DMS 273 (cell line): ENCODE results near the gene KDM7A.

Source experiments
- DNase-seq: peaks from one replicate; lab custom pipeline; 2025; ENCODE audit not compliant: unreplicated experiment; lab: John Stamatoyannopoulos, UW

KDM7A gene

DNA sequence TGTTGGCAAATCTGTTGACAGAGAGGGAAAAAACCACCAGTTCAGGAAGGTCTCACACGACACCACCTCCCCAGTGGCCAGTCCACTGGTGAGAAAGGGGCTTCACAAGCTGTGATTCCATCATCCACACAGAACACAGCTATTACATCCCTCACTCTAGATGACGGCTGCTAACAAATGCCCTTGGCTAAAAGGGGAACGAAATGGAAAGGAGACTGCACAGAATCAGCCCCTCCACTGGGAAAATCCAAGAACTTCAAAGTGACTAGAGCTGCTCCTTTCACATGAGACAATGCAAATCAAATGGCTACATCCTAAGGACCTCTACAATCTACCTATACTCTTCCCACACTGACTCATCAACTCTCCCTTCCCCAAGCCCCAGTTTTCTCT, 119.6 kb downstream of the KDM7A start:
- DNase-seq, result no peak

DNA sequence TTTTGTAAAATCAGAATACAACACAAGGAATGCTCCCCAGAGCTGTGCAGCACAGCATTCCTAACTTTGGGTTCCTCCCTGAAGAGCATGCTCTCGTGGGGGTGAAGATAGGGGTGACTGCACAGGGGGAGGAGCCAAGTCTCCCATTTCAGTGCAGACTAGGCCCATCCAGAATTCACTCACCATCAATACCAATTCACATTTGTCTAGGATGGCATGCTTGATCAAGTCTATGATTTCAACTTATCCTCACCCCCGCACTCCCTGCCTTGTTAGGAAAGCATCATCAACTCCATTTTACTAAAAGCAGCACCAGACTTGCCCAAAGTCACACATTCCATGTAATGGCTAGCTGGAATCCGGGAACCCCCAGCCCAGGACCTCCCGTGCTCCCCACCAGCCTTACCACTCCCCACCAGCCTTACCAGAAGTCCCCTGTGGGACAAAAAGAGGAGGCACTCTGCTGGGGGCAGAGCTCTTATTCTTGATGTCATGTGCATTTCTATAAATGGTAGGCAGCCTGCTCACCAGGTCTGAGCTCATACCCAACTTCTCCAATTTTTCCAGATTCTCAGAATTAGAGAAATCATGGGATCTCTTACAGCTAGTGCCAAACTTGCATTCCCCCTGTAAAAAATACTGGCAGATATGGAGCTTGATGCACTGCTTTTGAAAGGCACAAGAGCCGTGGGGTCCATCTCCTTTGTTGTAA, 120.2 kb downstream of the KDM7A start:
- no peak for DNase-seq

DNA sequence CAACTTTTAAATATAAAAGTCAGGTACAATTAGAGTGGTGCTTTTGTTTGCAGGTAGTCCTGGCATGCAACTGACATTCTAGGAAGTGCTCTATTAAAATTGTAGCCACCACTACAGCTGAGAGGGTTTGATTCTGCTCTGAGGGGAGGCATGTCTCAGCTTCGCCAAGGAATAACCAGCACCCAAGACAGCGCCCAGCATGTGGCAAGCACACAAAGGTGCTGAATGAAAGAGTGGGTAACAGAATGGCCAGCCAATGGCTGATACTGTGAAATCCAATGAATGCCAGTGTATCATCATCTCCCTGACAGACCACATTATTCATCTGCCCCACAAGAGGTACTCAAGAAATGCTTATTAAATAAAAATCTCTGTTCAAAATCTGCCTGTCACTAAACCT, 121.0 kb downstream of the KDM7A start:
- no peak for DNase-seq

DNA sequence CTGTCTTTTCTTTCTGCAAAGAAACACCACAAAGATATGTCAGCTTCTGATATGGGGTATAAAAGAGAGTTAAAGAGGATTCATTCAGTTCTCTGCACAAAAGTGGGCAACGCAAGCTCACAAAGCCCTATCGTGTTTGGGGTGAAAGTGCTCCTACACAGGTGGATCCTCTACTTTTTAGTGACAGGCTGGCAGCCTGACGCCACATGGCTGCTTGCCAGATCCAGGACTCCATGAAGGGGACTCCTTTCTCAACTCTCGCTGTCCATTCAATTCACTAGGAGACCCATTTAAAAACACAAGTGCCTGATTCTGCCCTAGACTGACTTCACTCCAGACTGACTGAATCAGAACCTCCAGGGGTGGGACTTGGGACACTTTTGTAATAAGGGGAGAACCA, 122.0 kb downstream of the KDM7A start:
- DNase-seq, result peak; percentile 9

DNA sequence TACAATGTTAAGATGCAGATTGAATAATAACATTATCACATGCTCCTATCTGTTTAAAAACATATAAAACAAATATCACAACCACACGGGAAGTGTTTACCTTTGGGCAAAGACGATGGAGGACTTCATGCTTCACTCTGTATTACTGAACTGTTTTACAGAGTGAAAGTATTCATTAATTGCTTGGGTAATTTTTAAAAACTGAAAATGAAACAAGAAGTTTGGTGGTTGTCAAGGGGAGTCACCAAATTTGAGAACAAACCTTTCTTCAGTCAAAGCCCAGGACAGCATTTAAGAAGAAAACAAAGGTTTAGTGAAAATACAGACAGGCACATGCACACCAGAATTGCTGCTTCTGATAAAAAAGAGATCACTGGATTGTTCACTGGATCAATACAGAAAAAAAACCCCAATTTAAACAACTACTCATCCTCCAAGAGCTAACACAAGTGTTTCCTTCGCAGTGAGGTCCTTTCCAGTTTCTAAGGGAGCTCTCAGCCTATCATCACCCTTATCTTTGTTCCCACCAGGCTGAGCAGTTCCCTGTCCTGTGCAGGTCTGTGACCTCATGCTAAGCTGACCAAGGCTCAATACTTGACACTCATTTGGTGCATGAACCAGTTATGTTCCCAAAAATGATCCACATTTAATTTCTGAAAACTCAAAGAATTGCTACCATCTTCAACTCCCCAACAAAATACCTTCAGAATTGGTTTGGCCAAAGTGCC, 122.8 kb downstream of the KDM7A start:
- no peak for DNase-seq

DNA sequence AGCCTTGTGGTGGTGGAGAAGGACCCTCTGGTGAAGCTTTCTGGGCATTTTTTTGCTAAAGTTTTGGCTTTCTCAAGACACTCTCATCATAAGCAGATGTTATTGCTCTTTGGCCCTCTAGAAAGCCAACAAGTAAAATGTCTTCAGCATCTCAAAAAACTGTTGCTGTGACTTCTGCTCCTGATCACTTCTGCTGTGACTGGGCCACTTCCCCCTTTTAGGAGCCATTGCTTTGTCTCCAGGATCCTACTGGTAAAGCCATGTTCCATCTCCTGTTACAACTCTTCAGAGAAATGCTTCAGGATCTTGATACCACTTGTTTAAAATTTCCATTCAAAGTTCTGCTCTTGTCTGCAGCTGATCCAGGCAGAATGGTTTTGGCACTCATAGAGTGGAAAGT, 125.0 kb downstream of the KDM7A start:
- DNase-seq, result no peak

DNA sequence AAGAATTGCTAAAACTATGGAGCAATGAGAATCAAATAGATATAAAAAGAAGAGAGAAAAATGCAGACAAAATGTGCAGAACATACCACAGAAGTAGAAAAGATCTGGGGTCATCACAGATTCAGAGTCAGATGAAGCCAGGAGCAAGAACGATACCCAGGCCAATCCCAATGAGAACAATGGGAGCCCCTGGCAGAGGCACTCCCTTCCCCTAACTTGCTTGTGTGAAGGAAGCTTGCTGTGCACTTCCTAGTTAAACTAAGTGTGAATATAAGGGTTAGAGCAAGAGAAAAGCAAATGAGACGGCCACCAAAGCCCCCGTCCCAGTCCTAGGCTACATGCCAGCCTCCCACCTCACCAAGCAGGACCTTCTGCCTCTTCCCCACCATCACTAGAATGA, 126.7 kb downstream of the KDM7A start:
- no peak for DNase-seq

DNA sequence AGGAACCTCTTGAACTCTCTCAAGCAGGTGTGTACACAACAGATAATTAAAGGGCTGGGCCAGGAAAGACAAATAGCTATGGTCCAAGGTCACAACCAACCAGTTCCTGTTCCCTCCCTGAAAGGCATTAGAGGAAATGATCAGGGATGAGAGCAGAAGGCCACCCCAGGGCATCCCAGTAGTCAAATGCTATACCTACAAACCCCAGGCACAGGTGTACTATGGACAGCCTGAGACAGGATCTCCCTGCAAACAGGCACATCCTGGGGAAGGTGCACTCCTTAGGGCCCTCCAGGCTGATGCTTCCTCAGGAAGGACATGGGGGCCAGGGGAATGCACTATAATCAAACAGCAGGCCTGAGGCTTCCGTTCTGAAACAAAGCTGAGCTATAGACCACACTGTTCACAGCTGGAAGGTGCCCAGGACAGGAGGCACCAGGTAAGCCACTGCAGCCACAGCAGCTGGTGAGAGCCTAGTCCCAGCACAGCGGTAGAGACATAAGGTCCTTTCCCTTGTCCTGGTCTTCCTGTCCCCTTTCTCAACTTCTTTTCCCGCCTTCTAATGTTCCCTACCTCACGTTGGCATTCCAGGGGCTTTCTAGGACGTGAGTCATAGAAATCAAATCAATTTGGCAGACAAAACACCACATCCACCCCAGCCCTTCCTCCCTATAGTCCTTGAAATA, 127.3 kb downstream of the KDM7A start:
- DNase-seq, result no peak

DNA sequence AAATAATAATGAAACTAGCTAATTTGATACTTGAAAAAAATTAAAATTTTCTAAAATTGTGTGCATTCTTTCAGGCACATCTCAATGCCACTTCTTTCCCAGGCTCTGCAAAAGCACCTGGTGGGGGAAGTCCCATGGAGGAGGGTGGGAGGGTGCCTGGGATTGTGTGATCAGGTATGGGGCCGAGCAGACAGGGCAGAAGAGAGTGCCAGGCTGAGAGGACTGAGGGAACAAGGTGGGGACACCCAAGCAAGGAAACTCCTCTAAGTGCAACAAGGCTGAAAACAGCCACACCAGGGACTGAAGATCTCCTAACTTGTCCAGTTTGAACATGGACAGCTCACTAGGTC, 127.8 kb downstream of the KDM7A start:
- no peak for DNase-seq

DNA sequence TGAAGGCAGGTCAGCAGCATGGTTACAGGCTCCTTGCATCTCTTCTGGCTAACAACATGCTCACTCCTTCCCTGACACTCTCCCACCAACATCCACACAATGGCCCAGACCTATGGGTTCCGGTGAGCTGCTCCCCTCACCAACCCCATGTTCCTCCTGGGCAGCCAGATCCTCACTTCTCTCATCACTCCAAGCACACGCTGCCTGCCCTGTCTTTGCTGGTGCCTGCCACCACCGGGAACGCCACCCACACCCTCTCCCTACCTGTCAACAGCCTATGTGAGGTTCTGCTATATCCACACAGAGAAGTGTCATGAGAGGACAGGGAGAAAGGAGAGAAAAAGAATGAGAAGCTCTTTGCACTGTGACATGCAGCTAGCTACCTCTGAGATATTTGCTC, 128.6 kb downstream of the KDM7A start:
- DNase-seq, result no peak

DNA sequence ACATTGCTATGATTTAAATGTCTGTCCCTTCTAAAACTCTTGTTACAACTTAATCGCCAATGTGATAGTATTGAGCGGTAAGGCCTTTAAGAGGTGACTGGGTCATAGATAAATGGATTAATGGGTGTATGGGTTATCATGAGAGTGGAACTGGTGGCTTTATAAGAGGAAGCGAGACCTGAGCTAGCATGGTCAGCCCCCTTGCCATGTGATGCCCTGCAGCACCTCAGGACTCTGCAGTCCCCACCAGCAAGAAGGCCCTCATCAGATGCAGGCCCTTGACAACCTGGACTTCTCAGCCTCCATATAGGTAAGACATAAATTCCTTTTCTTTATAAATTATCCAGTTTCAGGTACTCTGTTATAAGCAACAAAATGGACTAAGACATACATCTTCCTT, 129.6 kb downstream of the KDM7A start:
- no peak for DNase-seq

DNA sequence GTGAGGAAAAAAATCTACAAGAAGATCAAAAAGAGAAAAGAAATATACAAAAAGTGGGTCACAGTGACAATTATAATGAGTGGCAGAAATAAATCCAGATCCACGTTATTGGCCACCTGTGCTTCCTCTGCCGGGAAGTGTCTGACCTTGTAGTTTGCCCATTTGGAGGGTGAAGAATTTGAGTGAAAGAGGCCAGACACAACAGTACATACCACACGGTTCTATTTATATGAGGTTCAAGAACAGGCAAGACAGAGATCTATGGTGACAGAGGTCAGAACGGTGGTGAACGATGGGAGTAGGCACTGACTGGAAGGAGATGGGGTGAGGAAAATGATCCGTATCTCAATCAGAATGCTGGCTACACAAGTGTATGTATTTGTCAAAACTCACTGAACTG, 131.1 kb downstream of the KDM7A start:
- DNase-seq, result no peak

DNA sequence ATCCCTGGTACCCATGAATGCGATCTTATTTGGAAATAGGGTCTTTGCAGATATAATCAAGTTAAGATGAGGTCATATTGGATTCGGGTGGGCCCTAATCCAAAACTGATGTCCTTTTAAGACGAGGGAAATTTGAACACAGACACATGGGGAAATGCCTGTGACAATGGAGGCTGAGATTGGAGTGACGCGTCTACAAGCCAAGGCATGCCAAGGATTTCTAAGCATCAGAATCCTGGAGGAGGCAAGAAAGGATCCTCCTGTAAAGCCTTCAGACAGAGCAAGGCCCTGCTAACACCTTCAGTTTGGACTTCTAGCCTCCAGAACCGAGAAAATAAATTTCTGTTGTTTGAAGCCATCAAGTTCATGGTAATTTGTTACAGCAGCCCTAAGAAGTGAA, 132.5 kb downstream of the KDM7A start:
- DNase-seq, result no peak

DNA sequence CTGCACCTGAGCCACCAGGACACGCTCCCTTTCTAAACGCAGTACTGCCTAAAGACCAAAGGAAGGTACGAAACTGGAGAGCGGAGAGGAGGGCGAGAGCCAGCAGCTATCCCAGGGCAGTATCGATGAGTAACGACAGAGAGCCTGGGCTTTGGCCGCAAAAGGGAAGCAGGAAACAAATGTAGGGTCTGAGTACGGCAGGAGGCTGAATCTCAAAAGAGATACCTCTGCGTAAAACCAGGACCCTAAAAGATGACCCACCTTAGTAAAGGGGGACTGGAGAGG, 134.5 kb downstream of the KDM7A start:
- DNase-seq, result no peak

DNA sequence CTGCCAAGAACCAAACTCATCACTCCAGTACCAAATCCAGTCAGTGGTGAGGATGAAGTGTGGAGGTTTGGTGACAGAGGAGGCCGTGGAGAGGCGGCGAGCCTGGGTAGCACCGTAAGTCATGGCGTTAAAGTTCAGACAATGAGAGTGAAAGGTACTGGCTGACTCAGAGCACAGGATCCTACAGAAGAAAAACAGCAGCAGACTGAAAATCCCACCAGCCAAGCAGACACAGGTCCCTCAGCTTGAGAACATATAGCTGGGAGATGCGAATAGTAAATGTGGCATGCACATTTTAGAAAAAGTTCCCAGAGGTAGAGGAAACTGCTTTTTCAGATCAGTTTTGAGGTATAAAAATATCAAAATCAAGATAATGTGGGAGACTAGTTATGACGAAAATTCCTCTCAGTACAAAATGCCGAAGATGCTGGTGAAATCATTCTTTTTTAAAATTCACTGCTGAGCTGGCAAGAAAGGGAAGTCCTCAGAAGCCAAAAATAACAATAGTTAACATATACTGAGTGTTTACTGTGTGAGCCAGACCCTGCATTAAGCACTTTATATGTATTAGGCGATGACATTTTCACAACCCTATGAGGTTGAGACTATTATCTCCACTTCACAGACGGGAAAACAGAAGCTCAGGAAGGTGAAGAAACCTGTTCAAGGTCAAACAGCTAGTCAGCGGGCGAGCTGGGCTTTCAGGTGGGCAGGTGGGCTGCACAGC, 135.0 kb downstream of the KDM7A start:
- no peak for DNase-seq

DNA sequence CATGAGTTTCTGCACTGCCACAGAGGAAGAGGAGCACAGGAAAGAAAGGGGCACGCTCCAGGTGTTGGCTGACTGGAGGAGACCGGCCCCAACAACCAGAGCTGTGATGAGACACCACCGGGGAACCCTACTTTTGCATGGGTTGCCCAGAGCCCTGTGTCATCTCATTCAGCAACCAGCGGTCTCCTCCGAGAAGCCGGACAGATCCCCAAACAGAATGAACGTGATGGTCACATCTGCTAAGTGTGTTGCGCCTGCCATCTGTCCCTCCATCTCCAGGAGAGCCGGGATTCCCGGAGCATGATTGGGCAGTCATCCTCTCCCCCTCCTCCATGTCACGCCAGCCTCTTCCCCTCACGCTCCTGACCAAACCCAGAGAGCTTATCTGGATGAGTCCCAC, 136.9 kb downstream of the KDM7A start:
- no peak for DNase-seq

DNA sequence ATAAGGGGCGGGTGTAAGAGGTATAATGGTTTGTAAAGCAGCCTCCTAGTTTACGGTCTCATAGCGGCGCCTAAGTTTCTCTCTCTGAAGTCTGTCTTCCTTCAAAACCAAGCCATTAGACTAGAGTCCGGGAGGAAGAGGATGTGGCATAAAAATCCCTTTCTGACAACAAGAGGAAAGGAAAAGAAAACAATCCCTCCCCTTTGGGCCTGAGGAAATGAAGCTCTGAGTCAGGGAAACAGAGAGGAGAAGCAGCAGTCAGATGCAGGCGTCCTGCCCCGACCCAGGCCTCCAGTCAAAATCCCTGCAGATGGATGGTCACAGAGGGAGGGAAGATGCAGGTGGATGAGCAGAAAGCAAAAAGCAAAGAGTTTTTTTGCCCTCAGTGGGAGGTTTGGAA, 137.7 kb downstream of the KDM7A start:
- DNase-seq, result no peak

DNA sequence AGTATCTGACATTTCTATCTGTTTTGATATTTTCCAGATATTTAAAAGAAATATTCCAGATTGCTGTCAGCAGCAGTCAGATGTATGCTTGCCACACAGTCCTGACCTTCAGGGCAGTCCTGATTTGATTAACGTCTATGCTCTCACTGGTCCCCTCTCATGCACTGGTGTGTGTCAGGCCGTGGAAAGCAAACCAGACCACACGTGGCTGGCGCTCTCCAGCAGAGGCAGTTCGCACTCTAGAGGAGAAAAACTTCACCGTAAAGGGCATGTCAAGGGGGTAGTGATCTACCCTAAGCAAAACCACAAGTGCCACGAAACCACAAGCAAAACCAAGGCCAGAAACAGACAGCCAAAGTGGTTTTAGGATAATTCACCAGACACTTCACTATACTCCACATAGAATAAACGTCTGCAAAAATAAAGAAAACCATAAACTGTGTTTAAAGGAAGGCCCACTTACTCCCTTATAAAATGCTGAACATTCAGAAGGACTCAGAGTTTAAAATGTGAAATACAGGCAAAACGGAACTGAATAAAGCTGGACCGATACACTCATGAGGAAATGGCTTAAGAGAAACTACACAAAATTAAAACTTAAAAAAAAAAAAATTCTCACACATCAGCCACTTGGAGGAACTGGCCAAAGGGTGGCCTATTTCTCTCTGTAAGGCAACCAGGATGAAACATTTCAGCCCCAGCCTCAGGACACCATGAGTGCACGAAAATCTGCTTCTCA, 140.4 kb downstream of the KDM7A start:
- no peak for DNase-seq

DNA sequence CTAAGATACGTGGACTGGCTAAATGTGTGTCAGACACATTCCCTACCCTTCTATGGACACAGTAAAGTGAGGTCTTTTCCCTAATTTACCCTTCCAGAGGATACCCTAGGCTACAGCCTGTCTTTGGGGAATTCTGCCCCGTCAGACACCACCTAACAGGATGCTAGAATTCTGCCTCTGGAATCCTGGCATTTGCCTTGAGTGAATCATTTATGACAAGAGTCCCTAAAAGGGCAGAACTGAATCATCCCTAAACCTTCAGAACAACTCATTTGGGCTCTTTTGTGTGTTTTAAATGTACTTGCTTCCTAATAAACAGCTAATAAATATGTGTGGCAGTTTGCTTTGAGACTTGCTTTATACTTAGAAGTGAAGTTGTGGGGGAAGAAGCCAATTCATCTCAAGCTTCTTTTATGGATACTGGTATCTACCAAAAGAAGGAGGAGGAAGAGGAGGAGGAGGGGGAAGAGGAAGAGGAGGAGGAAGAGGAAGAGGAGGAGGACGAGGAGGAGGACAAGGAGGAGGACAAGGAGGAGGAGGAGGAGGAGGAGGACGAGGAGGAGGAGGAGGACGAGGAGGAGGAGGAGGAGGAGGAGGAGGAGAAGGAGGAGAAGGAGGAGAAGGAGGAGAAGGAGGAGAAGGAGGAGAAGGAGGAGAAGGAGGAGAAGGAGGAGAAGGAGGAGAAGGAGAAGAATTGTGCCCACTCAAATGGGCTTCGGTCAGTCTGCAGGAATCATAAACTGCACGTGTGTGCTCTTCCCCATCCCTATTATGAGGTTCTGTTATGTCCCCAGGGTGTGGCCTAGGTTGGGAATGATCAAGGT, 141.2 kb downstream of the KDM7A start:
- no peak for DNase-seq
